ENCODE measurements around the gene IRX6. TPM values are rescaled to one million over a fixed set of nuclear protein-coding genes. Genes with fewer than 3 reads are reported as not detected.

Gene IRX6
- total RNA-seq, 1 donor from 2014 or later: not detected

DNA sequence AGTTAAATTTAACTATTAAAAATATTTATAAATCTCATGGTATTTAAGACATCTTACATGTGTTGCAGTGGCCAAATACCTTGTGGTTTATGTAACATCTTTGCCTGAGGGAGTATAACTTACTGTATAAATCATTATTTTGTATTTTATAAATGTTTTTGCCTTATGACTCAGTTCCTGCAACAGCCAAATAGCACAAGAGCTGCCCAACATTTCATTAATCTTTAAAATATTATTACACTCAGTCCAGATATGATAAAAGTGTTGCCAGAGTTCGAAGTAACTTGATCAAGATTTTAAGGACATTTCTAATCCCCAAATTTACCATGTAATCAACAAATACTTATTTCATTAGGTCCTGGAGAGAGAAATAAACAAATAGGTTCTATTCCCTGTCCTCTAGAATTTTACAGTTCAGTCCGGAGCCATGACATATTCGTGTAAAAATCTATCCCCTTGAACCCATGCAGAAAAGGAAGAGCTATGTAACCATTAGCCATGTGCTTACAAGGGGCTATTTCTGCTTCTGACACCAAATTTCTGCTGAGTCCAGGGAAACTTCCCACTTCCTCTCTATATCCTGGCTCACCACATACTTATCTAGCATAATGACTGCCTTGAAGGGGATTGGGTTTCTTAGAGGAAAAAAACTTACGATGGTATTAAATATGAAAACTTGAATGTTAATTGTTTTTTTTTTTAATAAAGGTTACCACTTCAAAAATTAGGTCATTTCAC, 44.0 kb downstream of the IRX6 start:
- DNase-seq (ENCODE audit: low read depth) (peak; percentile 53), FAIRE-seq (no peak)
- Histone ChIP-seq H3K4me3 (ENCODE audit: low read depth, low read length) (no peak overlapping the region), H3K36me3 (ENCODE audit: control insufficient read depth, insufficient read depth, low read length) (no peaks in the 10 kb centered on the region), H3K27me3 (ENCODE audit: control insufficient read depth, insufficient read depth, low read length) (peaks cover 5% of the 10 kb centered on the region)
- TF ChIP-seq, protein P1, sequence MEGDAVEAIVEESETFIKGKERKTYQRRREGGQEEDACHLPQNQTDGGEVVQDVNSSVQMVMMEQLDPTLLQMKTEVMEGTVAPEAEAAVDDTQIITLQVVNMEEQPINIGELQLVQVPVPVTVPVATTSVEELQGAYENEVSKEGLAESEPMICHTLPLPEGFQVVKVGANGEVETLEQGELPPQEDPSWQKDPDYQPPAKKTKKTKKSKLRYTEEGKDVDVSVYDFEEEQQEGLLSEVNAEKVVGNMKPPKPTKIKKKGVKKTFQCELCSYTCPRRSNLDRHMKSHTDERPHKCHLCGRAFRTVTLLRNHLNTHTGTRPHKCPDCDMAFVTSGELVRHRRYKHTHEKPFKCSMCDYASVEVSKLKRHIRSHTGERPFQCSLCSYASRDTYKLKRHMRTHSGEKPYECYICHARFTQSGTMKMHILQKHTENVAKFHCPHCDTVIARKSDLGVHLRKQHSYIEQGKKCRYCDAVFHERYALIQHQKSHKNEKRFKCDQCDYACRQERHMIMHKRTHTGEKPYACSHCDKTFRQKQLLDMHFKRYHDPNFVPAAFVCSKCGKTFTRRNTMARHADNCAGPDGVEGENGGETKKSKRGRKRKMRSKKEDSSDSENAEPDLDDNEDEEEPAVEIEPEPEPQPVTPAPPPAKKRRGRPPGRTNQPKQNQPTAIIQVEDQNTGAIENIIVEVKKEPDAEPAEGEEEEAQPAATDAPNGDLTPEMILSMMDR (IDR thresholded peaks at IDR 0.05; ENCODE audit: insufficient read depth, low read length, severe bottlenecking): no peak

DNA sequence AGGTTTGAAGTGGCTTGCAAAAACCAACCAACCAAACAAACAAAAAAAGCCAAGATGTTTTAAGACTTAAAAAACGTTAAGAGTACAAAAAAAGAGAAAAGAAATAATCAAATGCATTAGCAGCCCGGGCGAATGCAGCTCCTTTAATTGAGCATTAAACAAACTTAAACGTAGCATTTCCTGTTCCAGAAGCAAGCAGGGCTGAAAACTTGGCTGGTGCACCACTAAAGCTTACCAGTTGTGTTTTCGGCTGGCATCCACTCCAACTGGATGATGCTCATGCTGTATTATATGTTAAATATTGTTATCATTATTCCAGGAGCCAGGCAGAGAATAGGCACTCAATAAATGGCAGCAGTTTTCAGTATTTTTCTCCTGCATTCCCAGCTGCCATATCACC, 45.1 kb downstream of the IRX6 start:
- H3K27me3 ChIP-seq (ENCODE audit: control insufficient read depth, insufficient read depth, low read length): peaks cover 5% of the 10 kb centered on the region
- H3K4me3 ChIP-seq (ENCODE audit: low read depth, low read length): no peak overlapping the region
- H3K36me3 ChIP-seq (ENCODE audit: control insufficient read depth, insufficient read depth, low read length): no peaks in the 10 kb centered on the region
- FAIRE-seq (no peak), DNase-seq (ENCODE audit: low read depth) (no peak)
- TF ChIP-seq, protein P1 (IDR thresholded peaks at IDR 0.05; ENCODE audit: insufficient read depth, low read length, severe bottlenecking): no peak

DNA sequence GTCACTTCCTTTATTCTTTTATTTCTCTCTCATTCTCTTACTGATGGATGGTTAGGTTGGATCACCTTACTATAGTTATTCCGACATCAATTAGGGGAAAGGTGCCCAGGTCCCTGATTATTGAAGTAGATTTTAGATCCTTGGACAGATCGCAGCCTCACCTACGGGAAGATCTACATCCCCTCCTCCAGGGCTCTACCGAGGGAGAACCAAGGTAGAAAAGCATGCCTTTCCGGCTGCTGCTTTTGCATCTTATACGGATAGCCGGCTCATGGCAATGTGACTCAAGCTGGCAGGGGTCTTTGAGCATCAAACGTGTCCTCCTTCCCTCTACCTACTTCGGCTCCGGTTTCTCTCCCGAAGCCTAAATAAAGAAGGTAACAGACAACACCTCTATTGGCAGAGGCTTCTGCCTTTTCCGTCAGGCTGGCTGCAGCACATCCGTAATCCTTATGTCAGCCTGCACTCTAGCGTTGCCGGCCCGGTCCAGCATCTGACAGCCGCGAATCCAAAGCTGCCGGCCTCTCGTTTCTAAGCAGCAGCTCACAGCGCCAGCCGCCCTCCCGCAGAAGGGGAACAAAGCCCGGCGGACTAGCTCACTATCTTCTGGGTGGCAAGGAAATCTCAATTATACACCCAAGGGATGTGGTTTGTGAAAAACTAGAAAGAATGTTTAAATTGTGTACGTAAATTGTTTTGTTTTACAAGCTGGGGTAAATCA, 46.9 kb downstream of the IRX6 start:
- TF ChIP-seq, protein P1 (IDR thresholded peaks at IDR 0.05; ENCODE audit: insufficient read depth, low read length, severe bottlenecking): peak; percentile 66
- Histone ChIP-seq H3K36me3 (ENCODE audit: control insufficient read depth, insufficient read depth, low read length) (no peaks in the 10 kb centered on the region), H3K27me3 (ENCODE audit: control insufficient read depth, insufficient read depth, low read length) (peaks cover 3% of the 10 kb centered on the region), H3K4me3 (ENCODE audit: low read depth, low read length) (no peak overlapping the region)
- FAIRE-seq (no peak), DNase-seq (ENCODE audit: low read depth) (peak; percentile 43)

DNA sequence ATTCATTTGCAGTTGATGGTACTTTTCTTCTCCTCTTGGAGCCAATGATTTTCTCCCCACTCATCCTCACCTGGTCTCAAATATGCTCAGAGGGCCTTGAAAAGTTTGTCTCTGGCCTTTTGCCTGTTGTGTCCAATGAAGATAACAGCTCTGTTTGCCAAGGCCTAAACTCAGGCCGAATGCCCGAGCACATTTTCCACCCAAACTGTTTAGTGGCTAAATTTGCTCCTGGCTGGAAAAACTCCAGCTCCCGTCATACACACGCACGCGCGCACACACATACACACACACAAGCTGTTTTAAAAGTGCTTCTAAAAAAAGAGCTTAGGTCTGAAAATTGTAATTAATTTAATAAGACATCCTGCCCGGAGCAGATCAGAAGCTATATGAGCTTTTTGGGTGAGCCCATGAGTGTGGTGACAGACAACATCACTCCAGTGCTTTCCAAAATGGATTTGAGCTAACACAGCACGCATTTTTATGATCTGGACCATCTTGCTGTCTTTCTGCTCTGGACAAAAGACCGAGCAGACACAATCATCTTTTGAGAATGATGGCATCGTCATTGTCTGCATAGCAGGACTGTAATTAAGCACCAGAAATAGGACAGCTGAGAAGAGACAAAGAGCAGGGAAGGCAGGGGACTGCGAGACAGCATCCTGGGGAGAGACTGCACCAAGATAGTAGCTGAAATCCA, 48.9 kb downstream of the IRX6 start:
- FAIRE-seq: no peak
- H3K27me3 ChIP-seq (ENCODE audit: control insufficient read depth, insufficient read depth, low read length): peaks cover 3% of the 10 kb centered on the region
- H3K4me3 ChIP-seq (ENCODE audit: low read depth, low read length): no peak overlapping the region
- DNase-seq (ENCODE audit: low read depth): no peak
- H3K36me3 ChIP-seq (ENCODE audit: control insufficient read depth, insufficient read depth, low read length): no peaks in the 10 kb centered on the region
- TF ChIP-seq, protein P1 (IDR thresholded peaks at IDR 0.05; ENCODE audit: insufficient read depth, low read length, severe bottlenecking): no peak

DNA sequence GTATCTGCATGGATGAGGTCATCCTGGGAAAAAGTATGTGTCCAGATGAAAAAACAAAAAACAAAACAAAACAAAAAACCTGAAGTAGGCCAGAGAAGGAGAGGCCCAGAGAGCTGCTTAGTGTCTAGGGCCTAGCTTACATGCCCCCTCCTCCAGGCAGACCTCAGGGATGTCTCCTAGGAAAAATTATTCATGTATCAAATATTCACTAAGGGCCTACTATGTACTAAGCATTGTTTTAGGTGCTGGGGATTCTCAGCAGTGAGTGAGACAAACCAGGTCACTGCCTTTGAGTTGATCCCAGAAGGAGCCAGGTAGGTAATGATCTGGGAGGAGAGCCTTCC, 49.5 kb downstream of the IRX6 start:
- peaks cover 3% of the 10 kb centered on the region for H3K27me3 ChIP-seq (ENCODE audit: control insufficient read depth, insufficient read depth, low read length)
- H3K4me3 ChIP-seq (ENCODE audit: low read depth, low read length): no peak overlapping the region
- no peaks in the 10 kb centered on the region for H3K36me3 ChIP-seq (ENCODE audit: control insufficient read depth, insufficient read depth, low read length)
- FAIRE-seq (no peak), DNase-seq (ENCODE audit: low read depth) (no peak)
- TF ChIP-seq, protein P1 (IDR thresholded peaks at IDR 0.05; ENCODE audit: insufficient read depth, low read length, severe bottlenecking): no peak

Data from bronchial epithelial cell (primary cell).